GM13977 (cell line): ENCODE data around the gene GPR15LG.
"Not testable (repeated sequence)": the region's sequence is repeated elsewhere in the genome, so short reads cannot be mapped to it uniquely, and the experiment has no call there.

Source experiments
- DNase-seq: peaks from one replicate; pipeline ENCODE4 v3.0.0; 2012; ENCODE audit warnings: low spot score
- CTCF ChIP-seq: IDR thresholded peaks from 2 replicates; pipeline ENCODE4 v1.5.1; 2012; ENCODE audit warnings: mild to moderate bottlenecking, control low read depth; ENCODE audit not compliant: insufficient read depth; ENCODE audit errors: extremely low read depth, missing control alignments
- in situ Hi-C: fragments of 300-500 bp; cut with MboI; formaldehyde crosslinking; loops from one replicate; pipeline ENCODE4 v1.12.0; 2022; ENCODE audit warnings: low sequenced_read_pairs, low pct_unique_long_range_greater_than_20kb, mixed read lengths, inconsistent platforms; ENCODE audit not compliant: unreplicated experiment

GPR15LG gene

GRCh38 chr10:84160663-84161362, 12.8 kb upstream of the GPR15LG start:
- in situ Hi-C loops = loop anchor here (5.0 kb wide), 1 partner anchor 46 kb away; no protein-coding TSS in a partner anchor
- no peak for DNase-seq
- TF ChIP-seq CTCF = no peak

GRCh38 chr10:84163996-84164395, 9.6 kb upstream of the GPR15LG start:
- no peak for DNase-seq
- in situ Hi-C loops = loop anchor here (5.0 kb wide), 1 partner anchor 43 kb away; no protein-coding TSS in a partner anchor
- TF ChIP-seq CTCF = no peak

- TF ChIP-seq CTCF = no peak
- in situ Hi-C loops = loop anchor here (5.0 kb wide), 1 partner anchor 43 kb away; no protein-coding TSS in a partner anchor
- DNase-seq = no peak
Observed at GRCh38 chr10:84164442-84164841, 9.2 kb upstream of the GPR15LG start.

GRCh38 chr10:84166620-84167288, 6.8 kb upstream of the GPR15LG start:
- in situ Hi-C loops = no loop called here
- DNase-seq = no peak
- no peak for TF ChIP-seq CTCF

GRCh38 chr10:84167289-84167653, 6.3 kb upstream of the GPR15LG start:
- DNase-seq, in situ Hi-C loops: not testable (repeated sequence)

GRCh38 chr10:84168382-84168781, 5.2 kb upstream of the GPR15LG start:
- DNase-seq, in situ Hi-C loops: not testable (repeated sequence)

- DNase-seq, in situ Hi-C loops: not testable (repeated sequence)
Observed at GRCh38 chr10:84171237-84171636, 2.4 kb upstream of the GPR15LG start.

GRCh38 chr10:84171700-84172466, 1.7 kb upstream of the GPR15LG start:
- in situ Hi-C loops = not testable (repeated sequence)

More at GRCh38 chr10:84171700-84172466, 1.7 kb upstream of the GPR15LG start:
- not testable (repeated sequence) for DNase-seq
